ENCODE results near the gene ACTR1B. TPM values are rescaled to one million over a fixed set of nuclear protein-coding genes. Genes with fewer than 3 reads are reported as not detected.

ACTR1B gene
- total and polyA plus RNA-seq, 2 donors (not counting 3 experiments of a cell fraction or from before 2014, with no cell fraction given): 49.8 to 60.9 TPM

- Histone ChIP-seq H3K36me3 (ENCODE audit: control insufficient read depth in 2 of 2, extremely low read depth in 1 of 2, insufficient read depth in 2 of 2, low read length in 2 of 2) (peaks cover 0 to 22% of the 10 kb centered on the region in 2 experiments), H3K79me2 (ENCODE audit: control insufficient read depth, insufficient read depth, low read length) (no peaks in the 10 kb centered on the region), H3K4me3 (replicated peaks in 1 of 3; ENCODE audit: insufficient read depth in 1 of 3, low read depth in 1 of 3, low read length in 3 of 3) (no peak overlapping the region), H3K9ac (replicated peaks; ENCODE audit: extremely low read depth, insufficient read depth, low read length) (no peak overlapping the region), H3K9me1 (replicated peaks; ENCODE audit: control insufficient read depth, extremely low read depth, insufficient read depth, low read length) (no peaks in the 10 kb centered on the region), H3K4me2 (ENCODE audit: insufficient read depth, low read length) (no peak overlapping the region), H3K4me1 (ENCODE audit: control insufficient read depth, extremely low read depth, insufficient read depth, low read length) (no peaks in the 10 kb centered on the region), H3K9me3 (replicated peaks; ENCODE audit: control insufficient read depth, insufficient read depth, low read length) (no peaks in the 10 kb centered on the region), H3K27me3 (ENCODE audit: control insufficient read depth in 2 of 2, insufficient read depth in 2 of 2, low read length in 2 of 2) (no peaks in the 10 kb centered on the region), H3K27ac (ENCODE audit: insufficient read depth, low read depth, low read length) (no peak overlapping the region), H4K20me1 (replicated peaks; ENCODE audit: control insufficient read depth, extremely low read depth, insufficient read depth, low read length) (no peaks in the 10 kb centered on the region), H2AFZ (ENCODE audit: low read depth, low read length) (no peak overlapping the region)
- dilution Hi-C loops (cut with MboI; ENCODE audit: extremely low pct_ligation_motif_present, low sequenced_read_pairs) (no loop called here), intact Hi-C loops (cut with micrococcal nuclease) (no loop called here)
- DNase-seq (ENCODE audit: low read depth, low spot score) (no peak), FAIRE-seq (no peak)
- POLR2A ChIA-PET: no interaction called here
- CTCF ChIA-PET: interaction anchor here (1.3 to 2.0 kb wide), 2 partner anchors 11 to 63 kb away, joined by 4 to 5 read pairs; partner anchors contain the start of gene ACTR1B
- TF ChIP-seq FOS (IDR thresholded peaks at IDR 0.05; ENCODE audit: borderline replicate concordance, insufficient read depth, low read length) (no peak), MYC (IDR thresholded peaks at IDR 0.05; ENCODE audit: low read depth, low read length) (no peak)
- TF ChIP-seq, protein P1, sequence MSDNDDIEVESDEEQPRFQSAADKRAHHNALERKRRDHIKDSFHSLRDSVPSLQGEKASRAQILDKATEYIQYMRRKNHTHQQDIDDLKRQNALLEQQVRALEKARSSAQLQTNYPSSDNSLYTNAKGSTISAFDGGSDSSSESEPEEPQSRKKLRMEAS (IDR thresholded peaks at IDR 0.05; ENCODE audit: insufficient read depth, insufficient read length): no peak
- BruUV-seq (replicated peaks): no TSS peak
These were observed 10.0 kb downstream of the ACTR1B start for GRCh38 chr2:97653874-97654273.

DNA sequence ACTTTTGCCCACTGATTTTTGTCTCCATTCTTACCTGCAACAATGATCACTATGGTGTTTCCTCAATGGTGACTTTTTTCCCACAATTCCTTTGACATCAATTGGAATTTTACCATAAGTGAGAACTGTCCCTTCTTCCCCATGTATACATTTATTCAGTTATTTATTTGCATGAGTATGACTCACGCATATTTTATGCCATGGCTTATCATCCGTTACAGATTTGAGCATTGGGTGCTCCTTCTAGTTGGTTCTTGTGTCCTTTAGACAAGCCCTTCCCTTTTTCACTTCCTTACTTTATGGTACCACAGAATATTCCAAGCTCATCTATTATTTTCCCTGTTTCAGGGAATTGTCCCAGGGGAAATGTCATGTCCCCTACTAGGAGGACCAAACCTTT lies 10.4 kb downstream of the ACTR1B start:
- no peak overlapping the region for H3K4me3 ChIP-seq (replicated peaks in 1 of 3; ENCODE audit: insufficient read depth in 1 of 3, low read depth in 1 of 3, low read length in 3 of 3)
- no peaks in the 10 kb centered on the region for H4K20me1 ChIP-seq (replicated peaks; ENCODE audit: control insufficient read depth, extremely low read depth, insufficient read depth, low read length)
- H3K4me2 ChIP-seq (ENCODE audit: insufficient read depth, low read length): no peak overlapping the region
- TF ChIP-seq CTCF (IDR thresholded peaks at IDR 0.05; ENCODE audit: extremely low read depth in 1 of 2, insufficient read depth in 1 of 2, low read depth in 1 of 2, low read length in 2 of 2): no peak
- no peak for TF ChIP-seq GATA2 (IDR thresholded peaks at IDR 0.05; ENCODE audit: insufficient read depth, insufficient read length, low read depth, low read length)
- TF ChIP-seq FOS (IDR thresholded peaks at IDR 0.05; ENCODE audit: borderline replicate concordance, insufficient read depth, low read length): no peak
- TF ChIP-seq EZH2 (IDR thresholded peaks at IDR 0.05; ENCODE audit: borderline replicate concordance, low read depth, low read length, severe bottlenecking): no peak
- no peak for TF ChIP-seq JUN (IDR thresholded peaks at IDR 0.05; ENCODE audit: borderline replicate concordance, insufficient read depth, insufficient read length, low read depth)
- TF ChIP-seq, protein P1 (IDR thresholded peaks at IDR 0.05; ENCODE audit: insufficient read depth, insufficient read length): no peak
- TF ChIP-seq MYC (IDR thresholded peaks at IDR 0.05; ENCODE audit: low read depth, low read length): no peak
- no peak for TF ChIP-seq POLR2A (IDR thresholded peaks at IDR 0.05; ENCODE audit: low read depth, low read length)
- TF ChIP-seq POLR2AphosphoS5 (IDR thresholded peaks at IDR 0.05; ENCODE audit: insufficient read depth, low read depth, low read length): no peak
- DNase-seq (ENCODE audit: low read depth, low spot score) (no peak), FAIRE-seq (no peak)
- H2AFZ ChIP-seq (ENCODE audit: low read depth, low read length): no peak overlapping the region
- no peaks in the 10 kb centered on the region for H3K9me1 ChIP-seq (replicated peaks; ENCODE audit: control insufficient read depth, extremely low read depth, insufficient read depth, low read length)
- H3K79me2 ChIP-seq (ENCODE audit: control insufficient read depth, insufficient read depth, low read length): no peaks in the 10 kb centered on the region
- dilution Hi-C loops (cut with MboI; ENCODE audit: extremely low pct_ligation_motif_present, low sequenced_read_pairs) (no loop called here), intact Hi-C loops (cut with micrococcal nuclease) (no loop called here)
- no peaks in the 10 kb centered on the region for H3K4me1 ChIP-seq (ENCODE audit: control insufficient read depth, extremely low read depth, insufficient read depth, low read length)
- H3K9me3 ChIP-seq (replicated peaks; ENCODE audit: control insufficient read depth, insufficient read depth, low read length): no peaks in the 10 kb centered on the region
- no peak overlapping the region for H3K27ac ChIP-seq (ENCODE audit: insufficient read depth, low read depth, low read length)
- BruUV-seq (replicated peaks): no TSS peak
- no peak overlapping the region for H3K9ac ChIP-seq (replicated peaks; ENCODE audit: extremely low read depth, insufficient read depth, low read length)
- H3K36me3 ChIP-seq (ENCODE audit: control insufficient read depth in 2 of 2, extremely low read depth in 1 of 2, insufficient read depth in 2 of 2, low read length in 2 of 2): peaks cover 2 to 22% of the 10 kb centered on the region in 2 experiments
- no peaks in the 10 kb centered on the region for H3K27me3 ChIP-seq (ENCODE audit: control insufficient read depth in 2 of 2, insufficient read depth in 2 of 2, low read length in 2 of 2)
- ChIA-PET CTCF (interaction anchor here (1.3 to 2.0 kb wide), 2 partner anchors 11 to 63 kb away, joined by 4 to 5 read pairs; partner anchors contain the start of gene ACTR1B), POLR2A (no interaction called here)
